NOMO-1 treated with DMSO at 0.1 percent for 48 hours (cell line): ENCODE results near the gene UGT1A7.
"Not testable (repeated sequence)": the region's sequence is repeated elsewhere in the genome, so short reads cannot be mapped to it uniquely, and the experiment has no call there.

Experiments
- DNase-seq: peaks from one replicate; lab custom pipeline; 2025; ENCODE audit not compliant: unreplicated experiment; lab: John Stamatoyannopoulos, UW

UGT1A7 gene

GRCh38 chr2:233681521-233682099 is at the start of gene UGT1A7:
UGT1A7 (plus strand) TSS chr2:233681901; CDS start chr2:233681938, 37 bp downstream.
- no peak for DNase-seq

GRCh38 chr2:233636306-233636705 is 45.4 kb upstream of the UGT1A7 start, which contains the start of gene UGT1A10:
UGT1A10 (plus strand) TSS chr2:233636448; CDS start chr2:233636523, 75 bp downstream.
- DNase-seq: not testable (repeated sequence)

- DNase-seq: no peak
Measured at GRCh38 chr2:233638836-233639235, 42.9 kb upstream of the UGT1A7 start.

GRCh38 chr2:233639860-233640259 is 41.8 kb upstream of the UGT1A7 start:
- no peak for DNase-seq

- no peak for DNase-seq
Measured at GRCh38 chr2:233643128-233643527, 38.6 kb upstream of the UGT1A7 start.

GRCh38 chr2:233646033-233646432 is 35.7 kb upstream of the UGT1A7 start:
- not testable (repeated sequence) for DNase-seq

GRCh38 chr2:233650981-233651380 is 30.7 kb upstream of the UGT1A7 start:
- DNase-seq: no peak

GRCh38 chr2:233651430-233651829 is 30.3 kb upstream of the UGT1A7 start:
- no peak for DNase-seq

- DNase-seq: no peak
Measured at GRCh38 chr2:233654501-233654900, 27.2 kb upstream of the UGT1A7 start.

GRCh38 chr2:233655043-233655442 is 26.7 kb upstream of the UGT1A7 start:
- DNase-seq: no peak

GRCh38 chr2:233655943-233656342 is 25.8 kb upstream of the UGT1A7 start:
- DNase-seq: not testable (repeated sequence)

- no peak for DNase-seq
Measured at GRCh38 chr2:233656443-233656842, 25.3 kb upstream of the UGT1A7 start.

GRCh38 chr2:233658610-233659009 is 23.1 kb upstream of the UGT1A7 start:
- no peak for DNase-seq

- no peak for DNase-seq
Measured at GRCh38 chr2:233663911-233664310, 17.8 kb upstream of the UGT1A7 start.

GRCh38 chr2:233668605-233669260 is 13.0 kb upstream of the UGT1A7 start:
- no peak for DNase-seq

GRCh38 chr2:233671290-233672161 is 10.2 kb upstream of the UGT1A7 start, which contains the start of gene UGT1A9:
UGT1A9 (plus strand) TSS chr2:233671898; CDS start chr2:233671935, 37 bp downstream.
- DNase-seq: no peak

GRCh38 chr2:233672886-233673285 is 8.8 kb upstream of the UGT1A7 start:
- peak; percentile 18 for DNase-seq

GRCh38 chr2:233673896-233674295 is 7.8 kb upstream of the UGT1A7 start:
- no peak for DNase-seq

- no peak for DNase-seq
Measured at GRCh38 chr2:233674314-233674713, 7.4 kb upstream of the UGT1A7 start.

GRCh38 chr2:233674995-233675394 is 6.7 kb upstream of the UGT1A7 start:
- no peak for DNase-seq

- DNase-seq: no peak
Measured at GRCh38 chr2:233676046-233676445, 5.7 kb upstream of the UGT1A7 start.

- no peak for DNase-seq
Measured at GRCh38 chr2:233679196-233679595, 2.5 kb upstream of the UGT1A7 start.
